GM23248 (cell line): ENCODE data around the gene MGAT4B.

Source experiments
- EZH2 ChIP-seq: fragments of 200-600 bp; sonication (generic); IDR thresholded peaks from 2 replicates; pipeline ENCODE4 v1.6.1; 2018; ENCODE audit warnings: antibody characterized with exemption, mild to moderate bottlenecking; ENCODE audit not compliant: insufficient read depth, poor library complexity, severe bottlenecking
- EZH2phosphoT487 ChIP-seq: fragments of 200-600 bp; sonication (generic); IDR thresholded peaks from 2 replicates; pipeline ENCODE4 v1.6.1; 2018; ENCODE audit warnings: antibody characterized with exemption, moderate library complexity, mild to moderate bottlenecking, low read depth; ENCODE audit not compliant: insufficient read depth

DNA sequence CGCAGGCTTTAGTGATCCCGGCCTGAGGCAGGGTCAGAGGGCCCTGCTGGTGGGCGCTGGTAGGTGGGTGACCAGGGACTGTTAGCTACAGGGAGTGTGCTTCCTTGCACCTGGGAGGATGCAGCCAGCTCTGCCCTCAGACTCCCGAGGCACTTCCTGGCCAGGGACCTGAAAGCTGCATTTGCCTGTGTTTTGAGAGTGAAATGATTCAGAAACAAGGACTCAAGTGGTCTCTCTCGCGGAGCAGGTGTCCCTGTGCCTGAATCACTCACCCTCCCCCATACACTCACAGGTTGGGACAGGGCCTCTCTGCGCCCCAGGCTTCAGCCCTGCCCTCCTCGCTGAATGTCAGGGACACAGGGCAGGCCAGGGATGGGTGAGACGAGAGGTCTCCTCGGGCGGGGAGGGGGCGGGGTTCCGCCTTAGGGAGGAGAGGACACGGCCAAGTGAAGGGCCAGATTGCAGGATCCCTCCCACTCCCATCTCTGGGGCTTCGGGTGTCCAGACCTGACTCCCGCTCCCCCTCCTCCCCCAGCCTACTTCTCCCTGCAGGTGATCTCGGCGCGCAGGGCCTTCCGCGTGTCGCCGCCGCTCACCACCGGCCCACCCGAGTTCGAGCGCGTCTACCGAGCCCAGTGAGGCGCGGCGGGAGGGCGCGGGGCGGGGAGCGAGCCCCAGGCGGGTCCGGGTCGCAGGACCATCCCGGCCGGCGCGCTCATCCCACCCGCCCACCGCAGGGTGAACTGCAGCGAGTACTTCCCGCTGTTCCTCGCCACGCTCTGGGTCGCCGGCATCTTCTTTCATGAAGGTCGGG, 11.4 kb downstream of the MGAT4B start:
- no peak for TF ChIP-seq EZH2
- no peak for TF ChIP-seq EZH2phosphoT487
